Fibroblast of skin of back (primary cell): ENCODE results near the gene OPALIN.

ENCODE experiments used
- DNase-seq: peaks from one replicate; pipeline ENCODE4 v3.0.0-alpha.2; 2013

OPALIN gene

GRCh38 chr10:96374004-96374403 lies 15.2 kb upstream of the OPALIN start:
- DNase-seq, result no peak

- no peak for DNase-seq
Observed at GRCh38 chr10:96371356-96371755, 12.6 kb upstream of the OPALIN start.

GRCh38 chr10:96370584-96371157 lies 11.9 kb upstream of the OPALIN start:
- peak; percentile 45 for DNase-seq

- no peak for DNase-seq
Observed at GRCh38 chr10:96369890-96370583, 11.2 kb upstream of the OPALIN start.

- DNase-seq, result no peak
Observed at GRCh38 chr10:96368971-96369370, 10.2 kb upstream of the OPALIN start.

GRCh38 chr10:96367470-96367869 lies 8.7 kb upstream of the OPALIN start:
- no peak for DNase-seq

- peak; percentile 68 for DNase-seq
Observed at GRCh38 chr10:96366508-96366907, 7.7 kb upstream of the OPALIN start.

- no peak for DNase-seq
Observed at GRCh38 chr10:96365571-96365970, 6.8 kb upstream of the OPALIN start.

- no peak for DNase-seq
Observed at GRCh38 chr10:96360766-96361165, 2.0 kb upstream of the OPALIN start.

- no peak for DNase-seq
Observed at GRCh38 chr10:96360331-96360730, 1.5 kb upstream of the OPALIN start.

GRCh38 chr10:96359616-96360015 lies 814 bp upstream of the OPALIN start:
- no peak for DNase-seq

GRCh38 chr10:96357038-96357620 lies 1.7 kb downstream of the OPALIN start:
- DNase-seq, result no peak

- DNase-seq, result no peak
Observed at GRCh38 chr10:96352582-96352981, 6.2 kb downstream of the OPALIN start.

- no peak for DNase-seq
Observed at GRCh38 chr10:96352027-96352426, 6.8 kb downstream of the OPALIN start.

- DNase-seq, result no peak
Observed at GRCh38 chr10:96346295-96346694, 12.5 kb downstream of the OPALIN start.

- no peak for DNase-seq
Observed at GRCh38 chr10:96345222-96345621, 13.6 kb downstream of the OPALIN start.

GRCh38 chr10:96344178-96344577 lies 14.6 kb downstream of the OPALIN start:
- DNase-seq, result no peak

- DNase-seq, result no peak
Observed at GRCh38 chr10:96342402-96342801, 16.4 kb downstream of the OPALIN start.

GRCh38 chr10:96341219-96342182 lies 17.3 kb downstream of the OPALIN start:
- no peak for DNase-seq

- peak; percentile 56 for DNase-seq
Observed at GRCh38 chr10:96339956-96340904, 18.6 kb downstream of the OPALIN start.

GRCh38 chr10:96339383-96339782 lies 19.4 kb downstream of the OPALIN start:
- DNase-seq, result no peak
